Endothelial cell of umbilical vein (primary cell): Measurements from ENCODE around the gene C17orf75. TPM values are rescaled to one million over a fixed set of nuclear protein-coding genes. Genes with fewer than 3 reads are reported as not detected.

Source experiments
- BruUV-seq: library from RNA; stranded (reverse); fragments of 400-500 nt; replicated peaks from 2 replicates; lab custom pipeline; 2021; lab: Mats Ljungman, UMichigan
- CTCF ChIA-PET: fragments of 300-600, 350-600 bp; sonication (Branson Sonifier 250); formaldehyde crosslinking; loops from one replicate; lab custom pipeline; 2021; ENCODE audit warnings: antibody characterized with exemption, inconsistent platforms; lab: Charles Lee
- POLR2A ChIA-PET: fragments of 300-600, 350-600 bp; sonication (Branson Sonifier 250); formaldehyde crosslinking; loops from one replicate; lab custom pipeline; 2021; ENCODE audit warnings: antibody characterized with exemption, inconsistent platforms; lab: Charles Lee
- DNase-seq: peaks from one replicate; pipeline ENCODE4 v3.0.0-alpha.2; 2011; ENCODE audit warnings: low read depth, low spot score
- FAIRE-seq: peaks from 2 replicates; lab custom pipeline; 2011; peaks lifted over from hg19 to GRCh38; lab: Jason Lieb, UNC
- H2AFZ ChIP-seq: 2 replicates; pipeline ENCODE4 v1.6.0; 2012; ENCODE audit warnings: low read depth, low read length, control low read depth, inconsistent platforms
- H3K27ac ChIP-seq: 2 replicates; pipeline ENCODE4 v1.5.1; 2011; ENCODE audit warnings: low read depth, mild to moderate bottlenecking, control low read depth, low read length, moderate library complexity; ENCODE audit not compliant: insufficient read depth
- H3K27me3 ChIP-seq, 2 experiments: 2 replicates each; pipeline versions ENCODE4 v1.6.0 to v1.6.1; 2011; ENCODE audit warnings: low read length in 2 of 2, mixed read lengths in 1 of 2; ENCODE audit not compliant: control insufficient read depth in 2 of 2, insufficient read depth in 2 of 2
- H3K36me3 ChIP-seq, 2 experiments: 2 replicates in 1 of 2; 3 replicates in 1 of 2; pipeline ENCODE4 v1.5.1; 2011; ENCODE audit warnings: low read length in 2 of 2, mild to moderate bottlenecking in 1 of 2, moderate library complexity in 1 of 2; ENCODE audit not compliant: control insufficient read depth in 2 of 2, insufficient read depth in 2 of 2; ENCODE audit errors: extremely low read depth in 1 of 2
- H3K4me1 ChIP-seq: 3 replicates; pipeline ENCODE4 v1.5.1; 2011; ENCODE audit warnings: mild to moderate bottlenecking, low read length; ENCODE audit not compliant: control insufficient read depth, insufficient read depth; ENCODE audit errors: extremely low read depth
- H3K4me2 ChIP-seq: 2 replicates; pipeline ENCODE4 v1.6.1; 2011; ENCODE audit warnings: low read length, control low read depth, mixed read lengths; ENCODE audit not compliant: insufficient read depth
- H3K4me3 ChIP-seq, 3 experiments: fragments of 200-600 bp in 1 of 3; sonication (generic), shearing (Covaris generic) in 1 of 3; replicated peaks in 1 of 3; 2 replicates each; pipeline ENCODE4 v1.5.1; 2011 to 2016; ENCODE audit warnings: control low read depth in 3 of 3, low read length in 3 of 3, mild to moderate bottlenecking in 2 of 3, inconsistent platforms in 1 of 3, low read depth in 1 of 3, moderate library complexity in 1 of 3; ENCODE audit not compliant: insufficient read depth in 1 of 3
- H3K79me2 ChIP-seq: 2 replicates; pipeline ENCODE4 v1.6.0; 2012; ENCODE audit warnings: low read length, inconsistent platforms; ENCODE audit not compliant: control insufficient read depth, insufficient read depth
- H3K9ac ChIP-seq: replicated peaks from 2 replicates; pipeline ENCODE3; 2011; ENCODE audit warnings: low read length, control low read depth; ENCODE audit not compliant: insufficient read depth; ENCODE audit errors: extremely low read depth
- H3K9me1 ChIP-seq: replicated peaks from 3 replicates; pipeline ENCODE4 v1.6.0; 2011; ENCODE audit warnings: mild to moderate bottlenecking, low read length; ENCODE audit not compliant: control insufficient read depth, insufficient read depth; ENCODE audit errors: extremely low read depth
- H3K9me3 ChIP-seq: replicated peaks from 2 replicates; pipeline ENCODE4 v1.5.1; 2012; ENCODE audit warnings: low read length, inconsistent platforms; ENCODE audit not compliant: control insufficient read depth, insufficient read depth
- H4K20me1 ChIP-seq: replicated peaks from 2 replicates; pipeline ENCODE3; 2011; ENCODE audit warnings: mild to moderate bottlenecking, low read length; ENCODE audit not compliant: control insufficient read depth, insufficient read depth; ENCODE audit errors: extremely low read depth
- EZH2 ChIP-seq: IDR thresholded peaks from 2 replicates; pipeline ENCODE4 v1.6.1; 2012; ENCODE audit warnings: borderline replicate concordance, low read depth, mild to moderate bottlenecking, moderate library complexity, low read length, inconsistent platforms; ENCODE audit not compliant: severe bottlenecking
- FOS ChIP-seq: IDR thresholded peaks from 2 replicates; pipeline ENCODE4 v1.6.1; 2011; ENCODE audit warnings: mild to moderate bottlenecking, low read length, moderate library complexity, borderline replicate concordance; ENCODE audit not compliant: insufficient read depth
- GATA2 ChIP-seq: IDR thresholded peaks from 2 replicates; pipeline ENCODE4 v1.7.0; 2011; ENCODE audit warnings: low read depth, mild to moderate bottlenecking, moderate library complexity, mixed read lengths, low read length; ENCODE audit not compliant: insufficient read length, insufficient read depth
- JUN ChIP-seq: IDR thresholded peaks from 2 replicates; pipeline ENCODE4 v1.6.1; 2011; ENCODE audit warnings: borderline replicate concordance, low read depth; ENCODE audit not compliant: insufficient read length, insufficient read depth
- MYC ChIP-seq: IDR thresholded peaks from one replicate; pipeline ENCODE4 v1.6.1; 2011; ENCODE audit warnings: mild to moderate bottlenecking, low read depth, low read length
- POLR2A ChIP-seq: IDR thresholded peaks from 2 replicates; pipeline ENCODE4 v1.6.1; 2012; ENCODE audit warnings: low read depth, mild to moderate bottlenecking, control low read depth, low read length
- POLR2AphosphoS5 ChIP-seq: IDR thresholded peaks from 2 replicates; pipeline ENCODE4 v1.6.1; 2012; ENCODE audit warnings: low read depth, mild to moderate bottlenecking, control low read depth, low read length, moderate library complexity; ENCODE audit not compliant: insufficient read depth
- dilution Hi-C: fragments of 300-500 bp; cut with MboI; formaldehyde crosslinking; loops from one replicate; pipeline ENCODE4 v1.15.0; 2019; ENCODE audit warnings: low sequenced_read_pairs; ENCODE audit not compliant: extremely low pct_ligation_motif_present
- intact Hi-C: fragments of 100-400 bp; cut with micrococcal nuclease; formaldehyde crosslinking; loops from one replicate; pipeline ENCODE4 v1.10.0; 2022
- polyA plus RNA-seq, 4 experiments: library from polyadenylated mRNA; depleted of rRNA in 3 of 4; stranded (reverse) in 3 of 4; unstranded in 1 of 4; fragments of >200 nt; gene quantifications; 2 replicates each; pipeline versions ENCODE4 v1.2.1 to v1.2.3, GENCODE V29; 2011 to 2012; ENCODE audit warnings: missing spikeins in 1 of 4
- total RNA-seq: library from RNA; stranded (reverse); gene quantifications from 2 replicates; pipeline ENCODE4 v1.2.3, GENCODE V29; 2021
- TF ChIP-seq, protein P1 (sequence below): IDR thresholded peaks from 2 replicates; pipeline ENCODE4 v1.6.1; 2011; ENCODE audit not compliant: insufficient read depth, insufficient read length
- TF ChIP-seq, protein P2 (sequence below), 2 donors: IDR thresholded peaks; 1 replicate in 1 of 2; 2 replicates in 1 of 2; pipeline ENCODE4 v1.5.1; 2011; ENCODE audit warnings: low read length in 2 of 2, mild to moderate bottlenecking in 2 of 2, moderate library complexity in 2 of 2, control low read depth in 1 of 2, inconsistent platforms in 1 of 2, low read depth in 1 of 2; ENCODE audit not compliant: insufficient read depth in 1 of 2; ENCODE audit errors: extremely low read depth in 1 of 2

The C17orf75 gene
- total and polyA plus RNA-seq, 2 donors (not counting 3 experiments of a cell fraction or from before 2014, with no cell fraction given) = 8.8 to 21.5 TPM

DNA sequence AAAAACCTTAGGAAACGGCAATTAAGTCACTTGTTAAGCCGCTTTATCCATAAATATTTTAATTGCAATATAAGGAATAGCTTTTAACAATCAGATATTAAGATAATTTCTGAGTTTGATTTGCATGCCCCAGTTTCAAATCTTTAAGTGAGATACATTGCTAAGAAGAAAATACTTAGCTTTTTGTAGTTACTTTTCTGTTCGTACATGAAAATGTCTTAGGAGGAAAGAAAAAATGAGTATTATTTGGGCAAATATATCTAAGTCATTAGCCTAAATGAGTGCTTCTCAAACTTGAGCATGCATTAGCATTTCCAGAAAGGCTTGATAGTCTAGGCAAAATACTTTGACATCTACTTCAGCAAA is 14.4 kb upstream of the C17orf75 start:
- FAIRE-seq (no peak), DNase-seq (no peak)
- peaks cover 27% of the 10 kb centered on the region for H3K4me1 ChIP-seq
- H3K9me1 ChIP-seq = no peaks in the 10 kb centered on the region
- POLR2A ChIA-PET = no interaction called here
- no peaks in the 10 kb centered on the region for H3K9me3 ChIP-seq
- no TSS peak for BruUV-seq
- intact Hi-C loops = no loop called here
- CTCF ChIA-PET = interaction anchor here (0.9 to 1.0 kb wide), 2 partner anchors 14 to 104 kb away, joined by 3 read pairs; no protein-coding TSS in a partner anchor
- H3K79me2 ChIP-seq = peaks cover 95% of the 10 kb centered on the region
- no peaks in the 10 kb centered on the region for H3K27me3 ChIP-seq
- no peak overlapping the region for H2AFZ ChIP-seq
- TF ChIP-seq, protein P1, sequence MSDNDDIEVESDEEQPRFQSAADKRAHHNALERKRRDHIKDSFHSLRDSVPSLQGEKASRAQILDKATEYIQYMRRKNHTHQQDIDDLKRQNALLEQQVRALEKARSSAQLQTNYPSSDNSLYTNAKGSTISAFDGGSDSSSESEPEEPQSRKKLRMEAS = no peak
- TF ChIP-seq EZH2 = no peak
- TF ChIP-seq, protein P2, sequence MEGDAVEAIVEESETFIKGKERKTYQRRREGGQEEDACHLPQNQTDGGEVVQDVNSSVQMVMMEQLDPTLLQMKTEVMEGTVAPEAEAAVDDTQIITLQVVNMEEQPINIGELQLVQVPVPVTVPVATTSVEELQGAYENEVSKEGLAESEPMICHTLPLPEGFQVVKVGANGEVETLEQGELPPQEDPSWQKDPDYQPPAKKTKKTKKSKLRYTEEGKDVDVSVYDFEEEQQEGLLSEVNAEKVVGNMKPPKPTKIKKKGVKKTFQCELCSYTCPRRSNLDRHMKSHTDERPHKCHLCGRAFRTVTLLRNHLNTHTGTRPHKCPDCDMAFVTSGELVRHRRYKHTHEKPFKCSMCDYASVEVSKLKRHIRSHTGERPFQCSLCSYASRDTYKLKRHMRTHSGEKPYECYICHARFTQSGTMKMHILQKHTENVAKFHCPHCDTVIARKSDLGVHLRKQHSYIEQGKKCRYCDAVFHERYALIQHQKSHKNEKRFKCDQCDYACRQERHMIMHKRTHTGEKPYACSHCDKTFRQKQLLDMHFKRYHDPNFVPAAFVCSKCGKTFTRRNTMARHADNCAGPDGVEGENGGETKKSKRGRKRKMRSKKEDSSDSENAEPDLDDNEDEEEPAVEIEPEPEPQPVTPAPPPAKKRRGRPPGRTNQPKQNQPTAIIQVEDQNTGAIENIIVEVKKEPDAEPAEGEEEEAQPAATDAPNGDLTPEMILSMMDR (IDR thresholded peaks at IDR 0.05; ENCODE audit: extremely low read depth in 1 of 2, insufficient read depth in 1 of 2, low read depth in 1 of 2, low read length in 2 of 2) = no peak
- TF ChIP-seq GATA2 = no peak
- no peak for TF ChIP-seq JUN
- no peak for TF ChIP-seq MYC
- TF ChIP-seq POLR2AphosphoS5 = no peak
- TF ChIP-seq POLR2A = no peak
- no peak for TF ChIP-seq FOS
- peaks cover 26 to 38% of the 10 kb centered on the region in 2 experiments for H3K36me3 ChIP-seq
- no peak overlapping the region for H3K9ac ChIP-seq
- dilution Hi-C loops = no loop called here
- peak overlapping the region; percentile 58 for H3K4me2 ChIP-seq
- H4K20me1 ChIP-seq = peaks cover 30% of the 10 kb centered on the region
- H3K27ac ChIP-seq = no peak overlapping the region
- H3K4me3 ChIP-seq = no peak overlapping the region
